H7 (cell line): ENCODE measurements around the gene MSS51. TPM values are rescaled to one million over a fixed set of nuclear protein-coding genes. Genes with fewer than 3 reads are reported as not detected.
A peak's percentile ranks its signal among the peaks of the same experiment; 100 is the strongest.

Experiments
- DNase-seq: peaks from one replicate; pipeline ENCODE4 v3.0.0; 2012
- H3K27me3 ChIP-seq: 2 replicates; pipeline ENCODE4 v1.6.0; 2011; ENCODE audit warnings: mild to moderate bottlenecking, low read length; ENCODE audit not compliant: control insufficient read depth, insufficient read depth
- H3K36me3 ChIP-seq: replicated peaks from 2 replicates; pipeline ENCODE4 v1.5.1; 2011; ENCODE audit warnings: low read length; ENCODE audit not compliant: control insufficient read depth, insufficient read depth
- H3K4me3 ChIP-seq: 2 replicates; pipeline ENCODE4 v1.5.1; 2011; ENCODE audit warnings: low read depth, mild to moderate bottlenecking, control low read depth, low read length, moderate library complexity; ENCODE audit not compliant: insufficient read depth
- total RNA-seq: library from RNA; depleted of rRNA; stranded (reverse); fragments of >200 nt; shearing (Covaris generic); gene quantifications from 2 replicates; pipeline ENCODE4 v1.2.3, GENCODE V29; 2014

The MSS51 gene
- total RNA-seq, 1 experiment from 2014 or later: 1.7 TPM

DNA sequence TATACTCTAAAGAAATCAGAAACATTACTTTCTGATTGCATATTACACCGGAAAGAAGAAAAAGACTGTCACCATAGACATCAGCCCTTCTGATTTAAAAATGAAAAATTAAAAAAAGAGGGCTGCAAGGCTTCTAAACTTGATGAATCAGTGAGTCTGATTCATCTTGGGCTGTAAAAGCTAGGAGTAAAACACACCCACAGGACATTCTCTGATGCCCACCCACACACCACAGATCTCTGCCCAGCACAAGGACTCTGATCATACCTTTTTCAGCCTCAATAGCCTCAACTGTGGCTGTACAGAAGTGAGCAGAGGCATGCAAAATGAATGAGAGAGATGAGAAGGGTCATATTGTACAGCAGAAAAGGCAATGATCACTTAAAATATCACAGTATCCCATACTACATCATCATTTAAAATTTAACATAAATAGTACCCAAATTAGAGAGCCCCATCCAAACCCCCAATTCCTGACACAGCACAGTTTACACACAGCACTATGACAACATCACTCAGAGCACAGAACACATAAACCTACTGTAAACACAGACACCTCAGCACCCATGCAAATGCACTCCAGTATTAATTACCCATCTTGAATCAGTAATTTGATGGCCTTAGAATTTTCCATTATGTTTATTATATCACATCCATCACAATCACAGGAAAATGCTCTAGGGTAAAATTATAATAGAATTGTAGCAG is 6.4 kb upstream of the MSS51 start:
- no peak for DNase-seq
- no peak overlapping the region for H3K4me3 ChIP-seq

DNA sequence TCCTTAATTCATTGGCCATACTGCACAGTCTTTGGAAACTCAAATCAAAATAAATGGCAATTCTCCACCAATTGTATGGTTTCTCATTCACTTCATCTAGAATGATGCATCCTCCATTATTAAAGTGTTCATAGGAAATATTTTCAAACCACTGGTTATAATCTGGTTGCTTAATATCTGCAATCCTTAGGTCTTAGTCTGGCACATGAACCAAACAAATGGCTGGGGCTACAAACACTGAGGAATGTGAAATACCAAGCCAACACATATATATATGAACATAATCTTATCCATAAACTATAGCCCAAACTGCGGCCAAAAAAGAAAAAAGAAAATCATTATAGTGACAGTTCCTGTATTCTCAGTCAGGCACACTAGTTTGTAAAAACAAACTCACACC is 5.7 kb upstream of the MSS51 start:
- no peak overlapping the region for H3K4me3 ChIP-seq
- peaks cover 5% of the 10 kb centered on the region for H3K36me3 ChIP-seq
- no peak for DNase-seq

More for the DNA sequence above, 6.4 kb upstream of the MSS51 start:
- no peaks in the 10 kb centered on the region for H3K27me3 ChIP-seq
- peaks cover 6% of the 10 kb centered on the region for H3K36me3 ChIP-seq

DNA sequence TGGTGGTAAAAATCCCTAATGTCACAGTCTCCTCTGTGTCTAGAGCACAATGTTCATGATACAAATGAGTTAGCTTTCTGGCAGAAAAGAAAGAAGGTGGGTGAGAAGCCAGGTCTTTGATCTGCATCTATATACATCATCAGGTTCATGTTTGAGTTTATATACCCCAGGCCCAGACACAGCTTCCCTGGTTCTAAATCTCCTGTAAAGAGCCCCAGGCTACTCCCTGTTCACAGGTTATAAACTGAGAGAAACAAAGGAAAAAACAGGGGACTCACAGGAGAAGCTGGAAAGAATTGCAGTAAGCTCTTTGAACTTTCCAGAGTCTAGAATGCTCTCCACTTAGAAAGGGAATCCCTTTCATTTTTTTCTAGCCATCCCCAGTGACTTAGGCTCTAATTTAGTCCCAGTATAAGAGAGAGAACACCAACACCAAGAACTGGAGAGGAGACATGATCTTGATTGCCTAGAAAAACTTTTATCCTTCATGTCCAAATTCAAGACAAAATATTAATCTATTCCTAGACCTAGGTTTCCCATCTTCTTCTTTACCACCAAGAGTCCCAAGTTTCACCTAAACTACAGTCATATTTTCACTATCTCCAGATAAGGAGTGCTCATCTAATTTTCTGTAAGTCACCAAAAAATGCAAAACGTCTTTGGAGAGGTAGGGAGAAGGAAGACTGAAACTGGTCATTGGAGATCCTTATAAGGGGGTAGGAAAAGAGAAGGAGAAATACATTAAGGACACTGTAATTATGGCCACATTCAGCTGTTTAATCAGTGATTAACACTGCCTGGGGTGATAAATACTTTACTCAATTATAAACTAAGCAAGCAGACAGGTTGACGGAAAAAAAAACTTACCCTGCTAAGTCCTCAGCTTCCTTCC is 469 bp downstream of the MSS51 start:
- H3K4me3 ChIP-seq: no peak overlapping the region
- peaks cover 5% of the 10 kb centered on the region for H3K36me3 ChIP-seq
- DNase-seq: no peak
- H3K27me3 ChIP-seq: no peaks in the 10 kb centered on the region

More for the DNA sequence above, 5.7 kb upstream of the MSS51 start:
- H3K27me3 ChIP-seq: no peaks in the 10 kb centered on the region

DNA sequence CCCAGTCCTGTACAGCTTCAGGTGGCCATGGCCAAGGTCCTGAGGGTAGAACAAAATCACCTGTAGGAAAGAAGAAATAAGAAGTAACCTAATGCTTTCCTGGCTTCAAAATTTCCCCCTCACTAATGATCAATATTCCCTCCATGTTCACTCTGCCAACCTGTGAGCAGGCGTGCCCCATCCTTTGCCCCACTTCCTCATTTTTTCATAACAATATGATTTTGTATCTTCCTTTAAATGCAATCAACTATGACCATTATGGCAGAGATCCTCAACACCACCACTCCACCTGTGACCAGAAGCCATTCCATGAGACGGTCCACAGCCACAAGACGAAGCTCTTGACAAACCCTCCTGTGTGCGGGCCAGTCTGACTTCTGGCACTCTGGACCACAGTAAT is 7.0 kb downstream of the MSS51 start:
- DNase-seq: no peak
- Histone ChIP-seq H3K36me3 (peaks cover 6% of the 10 kb centered on the region), H3K4me3 (no peak overlapping the region), H3K27me3 (no peaks in the 10 kb centered on the region)

DNA sequence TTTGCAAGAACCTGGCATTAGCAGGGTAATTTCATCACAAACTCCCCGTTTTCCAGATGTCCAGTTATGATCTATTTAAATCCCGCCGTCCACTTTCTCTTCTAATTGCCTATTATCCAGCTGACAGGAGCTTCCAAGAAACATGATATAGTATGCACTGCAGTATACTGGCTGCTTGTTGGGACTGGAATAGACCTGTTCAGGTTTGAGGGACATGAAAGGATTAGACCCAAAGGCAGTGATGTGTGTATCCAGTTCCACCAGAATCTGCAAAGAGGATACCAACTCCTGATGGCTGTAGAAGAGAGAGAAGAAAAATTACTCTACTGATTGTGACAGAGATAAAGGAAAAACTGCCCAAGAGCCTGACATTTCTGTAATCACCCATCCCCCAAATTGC is 8.9 kb downstream of the MSS51 start:
- peaks cover 6% of the 10 kb centered on the region for H3K36me3 ChIP-seq
- no peak for DNase-seq
- H3K4me3 ChIP-seq: no peak overlapping the region
- H3K27me3 ChIP-seq: no peaks in the 10 kb centered on the region

DNA sequence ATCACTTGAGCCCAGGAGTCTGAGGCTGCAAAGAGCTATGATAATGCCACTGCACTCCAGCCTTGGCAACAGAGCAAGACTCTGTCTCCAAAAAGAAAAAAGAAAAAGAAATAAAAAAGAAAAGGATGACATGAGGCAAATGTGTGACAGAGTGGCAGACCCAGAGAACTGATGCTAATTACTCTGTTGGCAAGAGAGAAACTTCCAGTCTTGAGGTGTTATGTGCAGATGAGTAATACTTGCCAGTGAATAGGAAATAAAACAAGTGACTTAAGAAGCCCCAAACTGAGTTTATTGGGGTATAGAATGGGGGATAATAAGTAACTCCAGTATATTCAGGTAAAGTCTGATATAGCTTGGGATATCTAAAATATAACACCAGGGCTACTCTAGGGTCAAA is 10.1 kb downstream of the MSS51 start:
- no peaks in the 10 kb centered on the region for H3K27me3 ChIP-seq
- DNase-seq: no peak
- no peak overlapping the region for H3K4me3 ChIP-seq
- peaks cover 5% of the 10 kb centered on the region for H3K36me3 ChIP-seq

DNA sequence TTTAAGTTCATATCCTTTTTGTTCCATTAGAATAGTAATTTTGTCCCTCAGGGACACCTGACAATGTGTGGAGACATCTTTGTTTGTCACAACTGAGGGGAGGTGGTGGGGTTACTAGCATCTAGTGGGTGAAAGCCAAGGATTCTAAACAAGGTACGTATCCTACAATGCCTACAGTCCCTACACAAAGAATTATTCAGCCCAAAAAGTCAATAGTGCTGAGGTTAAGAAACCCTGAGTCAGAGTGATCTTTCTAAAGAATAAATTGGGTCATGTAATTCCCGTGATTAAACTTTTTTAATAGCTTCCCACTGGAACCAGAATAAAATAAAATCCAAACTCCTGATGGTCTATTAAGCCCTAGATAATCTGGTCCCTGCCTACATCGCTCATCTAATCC is 16.8 kb downstream of the MSS51 start:
- H3K36me3 ChIP-seq: no peaks in the 10 kb centered on the region
- H3K4me3 ChIP-seq: no peak overlapping the region
- no peak for DNase-seq
- H3K27me3 ChIP-seq: no peaks in the 10 kb centered on the region; the same call in 1 of the 2 replicates

DNA sequence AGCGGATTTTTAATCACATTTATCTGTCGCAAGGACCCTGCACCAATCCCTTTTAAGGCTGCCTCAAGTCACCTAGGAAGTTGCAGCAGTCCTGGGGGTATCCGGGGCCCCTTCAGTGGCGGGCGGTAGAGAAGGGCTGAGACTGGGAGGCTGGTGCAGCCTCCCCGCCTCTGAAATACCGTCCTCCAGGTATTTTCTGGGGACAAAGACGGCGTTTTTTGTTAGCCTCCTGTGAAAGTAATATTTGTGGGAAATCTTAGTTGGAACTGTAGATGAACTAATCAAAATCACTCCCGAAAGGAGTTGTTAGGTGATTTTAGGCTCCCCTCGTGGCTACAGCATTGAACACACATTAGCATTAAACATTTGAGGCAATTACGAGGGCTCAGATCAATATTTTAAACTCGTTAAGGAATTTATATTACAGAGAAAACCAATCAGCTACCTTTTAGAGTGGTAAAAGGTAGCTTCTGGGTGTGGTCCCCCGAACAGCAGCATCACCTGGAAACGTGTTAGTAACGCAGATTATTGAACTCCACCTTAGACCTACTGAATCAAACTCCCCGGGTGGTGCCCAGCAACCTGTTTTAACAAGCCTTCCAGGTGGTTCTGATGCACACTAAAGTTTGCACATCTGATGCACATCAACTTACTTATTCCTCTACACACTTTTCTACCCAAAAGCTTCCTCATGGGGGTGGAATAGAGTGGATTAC is 19.0 kb downstream of the MSS51 start:
- Histone ChIP-seq H3K36me3 (no peaks in the 10 kb centered on the region), H3K4me3 (peak overlapping the region; percentile 85), H3K27me3 (no peaks in the 10 kb centered on the region; the same call in 1 of the 2 replicates)
- peak; percentile 30 for DNase-seq

DNA sequence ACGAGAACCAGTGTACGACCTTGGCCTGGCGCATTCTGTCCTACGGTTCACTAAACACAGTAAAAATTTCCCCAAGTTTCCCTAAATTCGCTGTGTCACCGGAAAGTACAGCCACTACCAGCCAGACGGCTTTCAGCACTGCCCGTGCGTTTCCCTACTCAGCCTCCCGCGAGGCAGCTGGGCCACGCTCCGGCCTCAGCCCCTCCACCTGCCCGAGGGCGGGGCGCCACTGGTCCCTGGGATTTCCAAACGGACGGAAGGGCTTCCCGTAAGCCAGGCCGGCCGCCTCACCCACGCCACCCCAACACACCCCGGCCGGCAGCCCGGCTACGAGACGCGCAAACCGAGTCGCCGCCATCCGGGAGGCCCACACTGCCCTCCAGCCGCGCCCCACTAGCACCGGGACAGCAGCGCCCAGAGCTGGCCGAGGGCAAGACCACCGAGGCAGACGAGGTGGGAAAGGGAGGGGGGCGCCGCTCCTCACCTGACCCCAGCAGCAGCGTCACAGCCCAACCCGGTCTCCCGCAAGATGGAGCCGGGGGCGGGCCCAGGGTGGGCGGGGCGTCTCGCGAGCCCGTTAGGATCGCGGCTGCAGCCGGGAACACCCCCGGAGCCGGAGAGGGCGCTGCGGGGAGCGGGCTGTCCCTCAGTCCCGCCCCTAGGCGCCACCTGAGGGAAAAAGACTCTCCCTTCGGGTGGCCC is 19.7 kb downstream of the MSS51 start, which contains the start of gene ANXA7:
ANXA7 (minus strand) TSS at position 531 of the 702 bp plus-strand sequence. CDS start 13,202 bp downstream, outside the sequence.
- no peaks in the 10 kb centered on the region; the same call in 1 of the 2 replicates for H3K27me3 ChIP-seq
- peak within 1 kb of the TSS; percentile 85 for H3K4me3 ChIP-seq
- DNase-seq: peak; percentile 99
- H3K36me3 ChIP-seq: no peaks in the 10 kb centered on the region

DNA sequence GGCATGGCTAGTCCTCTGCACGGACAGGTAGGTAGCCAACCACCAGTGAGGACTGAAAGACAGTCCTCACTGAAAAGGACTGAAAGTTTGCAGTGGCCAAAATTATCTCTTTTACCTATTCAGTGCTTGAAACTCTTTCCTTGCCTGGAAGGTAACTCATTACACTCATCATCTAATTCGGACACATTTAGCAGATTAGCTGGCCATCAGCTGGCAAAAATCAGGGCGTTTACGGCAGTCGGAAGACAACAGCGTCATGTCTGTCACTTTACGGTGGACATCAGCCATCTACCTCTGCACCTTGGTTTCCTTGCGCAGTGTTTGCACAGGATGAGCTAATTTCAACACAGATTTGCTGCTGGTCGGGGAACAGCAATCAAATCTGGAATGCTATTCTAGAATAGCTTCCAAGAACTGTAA is 20.2 kb downstream of the MSS51 start:
- peak; percentile 42 for DNase-seq
- Histone ChIP-seq H3K4me3 (peak overlapping the region; percentile 85), H3K27me3 (no peaks in the 10 kb centered on the region; the same call in 1 of the 2 replicates), H3K36me3 (no peaks in the 10 kb centered on the region)

DNA sequence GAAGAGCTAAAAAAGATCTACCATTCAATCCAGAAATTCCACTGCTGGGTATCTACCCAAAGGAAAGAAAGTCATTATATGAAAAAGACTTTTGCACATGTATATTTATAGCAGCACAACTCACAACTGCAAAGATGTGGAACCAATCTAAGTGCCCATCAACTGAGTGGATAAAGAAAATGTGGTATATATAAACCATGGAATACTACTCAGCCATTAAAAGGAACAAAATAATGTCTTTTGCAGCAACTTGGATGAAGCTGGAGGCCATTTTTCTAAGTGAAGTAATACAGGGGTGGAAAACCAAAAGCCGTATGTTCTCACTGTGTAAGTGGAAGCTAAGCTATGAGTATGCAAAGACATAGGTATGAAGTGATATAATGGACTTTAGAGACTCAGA is 22.5 kb downstream of the MSS51 start:
- DNase-seq: no peak
- no peaks in the 10 kb centered on the region; the same call in 1 of the 2 replicates for H3K27me3 ChIP-seq
- H3K4me3 ChIP-seq: no peak overlapping the region
- H3K36me3 ChIP-seq: no peaks in the 10 kb centered on the region

DNA sequence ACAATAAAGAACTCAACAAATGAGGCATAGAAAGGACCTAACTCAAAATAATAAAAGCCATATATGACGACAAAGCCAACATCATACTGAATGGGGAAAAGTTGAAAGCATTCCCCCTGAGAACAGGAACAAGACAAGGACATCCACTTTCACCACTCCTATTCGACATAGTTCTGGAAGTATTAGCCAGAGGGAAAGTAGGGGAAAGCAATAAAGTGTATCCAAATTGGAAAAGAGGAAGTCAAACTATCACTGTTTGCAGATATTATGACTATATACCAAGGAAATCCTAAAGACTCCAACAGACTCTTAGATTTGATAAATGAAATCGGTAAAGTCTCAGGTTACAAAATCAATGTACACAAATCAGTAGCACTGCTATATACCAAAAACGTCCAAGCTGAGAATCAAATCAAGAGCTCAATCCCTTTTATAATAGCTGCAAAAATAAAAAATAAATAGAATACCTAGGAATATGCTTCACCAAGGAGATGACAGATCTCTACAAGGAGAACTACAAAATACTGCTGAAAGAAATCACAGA is 24.3 kb downstream of the MSS51 start:
- no peak for DNase-seq
- H3K4me3 ChIP-seq: no peak overlapping the region
- H3K27me3 ChIP-seq: no peaks in the 10 kb centered on the region
- H3K36me3 ChIP-seq: no peaks in the 10 kb centered on the region

DNA sequence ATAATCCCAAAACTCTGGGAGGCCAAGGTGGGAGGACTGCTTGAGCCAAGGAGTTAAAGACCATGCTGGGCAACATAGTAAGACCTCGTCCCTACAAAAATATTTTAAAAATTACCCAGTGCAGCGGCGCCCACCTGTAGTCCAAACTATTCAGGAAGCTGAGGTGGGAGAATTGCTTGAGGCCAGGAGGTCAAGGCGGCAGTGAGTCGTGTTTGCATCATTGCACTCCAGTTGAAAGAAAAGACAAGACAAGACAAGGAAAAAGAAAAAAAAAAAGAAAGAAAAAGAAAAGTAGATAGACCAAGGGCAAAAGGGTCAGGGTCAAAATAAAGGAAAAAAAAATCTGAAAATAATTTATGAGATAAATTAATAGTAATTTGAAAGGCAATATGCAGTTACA is 25.3 kb downstream of the MSS51 start:
- DNase-seq: no peak
- Histone ChIP-seq H3K27me3 (no peaks in the 10 kb centered on the region), H3K4me3 (no peak overlapping the region), H3K36me3 (no peaks in the 10 kb centered on the region)

DNA sequence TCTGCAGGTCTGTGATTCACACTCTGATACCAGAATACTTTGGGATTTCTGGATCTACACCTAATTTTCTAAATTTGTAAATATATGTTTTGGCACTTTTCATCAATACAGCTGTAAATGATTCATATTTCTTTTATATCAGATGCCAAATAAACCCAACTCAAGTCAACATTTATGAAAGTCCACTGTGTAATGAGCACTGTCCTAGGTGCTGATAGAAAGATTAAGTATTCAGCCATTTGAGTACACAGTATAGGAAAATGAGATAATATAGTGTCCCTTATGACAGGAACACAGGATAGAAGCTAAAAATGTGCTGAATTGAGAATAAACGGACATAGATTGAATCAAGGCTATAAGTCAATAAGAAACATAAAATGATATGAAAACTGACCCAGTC is 25.9 kb downstream of the MSS51 start:
- DNase-seq: no peak
- H3K27me3 ChIP-seq: no peaks in the 10 kb centered on the region
- H3K36me3 ChIP-seq: no peaks in the 10 kb centered on the region
- no peak overlapping the region for H3K4me3 ChIP-seq
